Neutrophil (primary cell): ENCODE measurements around the gene ZBTB47.

Experiments used
- H3K27ac ChIP-seq: fragments of 200-600 bp; sonication (generic); 2 replicates; pipeline ENCODE4 v1.5.1; 2016; ENCODE audit warnings: mild to moderate bottlenecking, moderate library complexity
- H3K27me3 ChIP-seq: fragments of 200-600 bp; sonication (generic); 2 replicates; pipeline ENCODE4 v1.6.0; 2016; ENCODE audit warnings: mild to moderate bottlenecking
- H3K36me3 ChIP-seq: fragments of 200-600 bp; sonication (generic); 2 replicates; pipeline ENCODE4 v1.5.1; 2017
- H3K4me1 ChIP-seq, 2 experiments: fragments of 200-600 bp in 1 of 2; sonication (generic) in 1 of 2; 1 replicate in 1 of 2; 2 replicates in 1 of 2; pipeline versions ENCODE4 v1.5.1 to v1.6.1; 2013 to 2016; ENCODE audit warnings: low read depth in 1 of 2, low read length in 1 of 2, mild to moderate bottlenecking in 1 of 2, moderate library complexity in 1 of 2; ENCODE audit not compliant: control insufficient read depth in 1 of 2, insufficient read depth in 1 of 2
- H3K4me3 ChIP-seq, 2 experiments: fragments of 200-600 bp in 1 of 2; sonication (generic) in 1 of 2; 1 replicate in 1 of 2; 2 replicates in 1 of 2; pipeline ENCODE4 v1.5.1; 2013 to 2016; ENCODE audit warnings: low read depth in 1 of 2, low read length in 1 of 2, mild to moderate bottlenecking in 1 of 2, moderate library complexity in 1 of 2
- H3K9me3 ChIP-seq: fragments of 200-600 bp; sonication (generic); 2 replicates; pipeline ENCODE4 v1.5.1; 2016
- TF ChIP-seq, protein P1 (sequence below): fragments of 200-600 bp; sonication (generic); IDR thresholded peaks from 2 replicates; pipeline ENCODE4 v1.5.1; 2016; ENCODE audit warnings: antibody characterized with exemption

Gene ZBTB47

DNA sequence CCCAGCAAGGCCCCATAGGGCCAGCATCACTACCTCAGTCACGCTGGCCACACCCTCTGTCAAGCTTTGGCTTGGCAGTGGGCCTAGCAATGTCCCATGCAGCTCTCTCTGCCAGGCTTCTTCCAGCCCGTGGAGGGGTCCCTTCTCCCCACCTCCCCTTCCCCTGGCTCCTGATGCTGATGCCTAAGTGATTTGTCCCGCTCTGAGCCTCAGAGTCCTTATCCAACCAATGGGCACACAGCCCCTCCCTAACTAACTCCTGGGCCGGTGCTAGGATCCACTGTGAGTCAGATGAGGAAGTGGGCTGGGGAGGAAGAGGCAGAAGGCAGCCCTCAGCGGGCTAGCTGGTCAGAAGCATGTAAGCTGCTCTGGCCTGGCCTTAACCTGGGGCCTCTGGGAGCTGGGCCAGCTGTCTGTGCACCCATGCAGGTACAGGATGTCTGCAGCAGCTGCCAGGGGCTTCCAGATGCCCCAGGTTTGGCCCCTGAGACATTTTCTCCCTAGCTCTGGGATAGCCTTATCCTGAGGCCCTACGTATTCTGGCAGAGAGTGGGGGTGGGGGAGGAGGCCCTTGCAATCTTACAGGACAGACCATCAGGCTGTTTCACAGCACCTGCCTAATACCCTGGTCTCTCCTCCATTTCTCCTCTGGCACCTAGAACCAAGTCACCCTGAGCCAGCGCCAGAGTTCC is 740 bp upstream of the ZBTB47 start:
- TF ChIP-seq, protein P1, sequence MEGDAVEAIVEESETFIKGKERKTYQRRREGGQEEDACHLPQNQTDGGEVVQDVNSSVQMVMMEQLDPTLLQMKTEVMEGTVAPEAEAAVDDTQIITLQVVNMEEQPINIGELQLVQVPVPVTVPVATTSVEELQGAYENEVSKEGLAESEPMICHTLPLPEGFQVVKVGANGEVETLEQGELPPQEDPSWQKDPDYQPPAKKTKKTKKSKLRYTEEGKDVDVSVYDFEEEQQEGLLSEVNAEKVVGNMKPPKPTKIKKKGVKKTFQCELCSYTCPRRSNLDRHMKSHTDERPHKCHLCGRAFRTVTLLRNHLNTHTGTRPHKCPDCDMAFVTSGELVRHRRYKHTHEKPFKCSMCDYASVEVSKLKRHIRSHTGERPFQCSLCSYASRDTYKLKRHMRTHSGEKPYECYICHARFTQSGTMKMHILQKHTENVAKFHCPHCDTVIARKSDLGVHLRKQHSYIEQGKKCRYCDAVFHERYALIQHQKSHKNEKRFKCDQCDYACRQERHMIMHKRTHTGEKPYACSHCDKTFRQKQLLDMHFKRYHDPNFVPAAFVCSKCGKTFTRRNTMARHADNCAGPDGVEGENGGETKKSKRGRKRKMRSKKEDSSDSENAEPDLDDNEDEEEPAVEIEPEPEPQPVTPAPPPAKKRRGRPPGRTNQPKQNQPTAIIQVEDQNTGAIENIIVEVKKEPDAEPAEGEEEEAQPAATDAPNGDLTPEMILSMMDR: no peak
- no peaks in the 10 kb centered on the region for H3K9me3 ChIP-seq
- H3K27ac ChIP-seq: peak overlapping the region; percentile 91
- H3K27me3 ChIP-seq: no peaks in the 10 kb centered on the region
- H3K4me3 ChIP-seq: peak overlapping the region; percentile 78 to 79
- H3K4me1 ChIP-seq: peaks cover 68 to 70% of the 10 kb centered on the region in 2 experiments
- no peaks in the 10 kb centered on the region for H3K36me3 ChIP-seq

DNA sequence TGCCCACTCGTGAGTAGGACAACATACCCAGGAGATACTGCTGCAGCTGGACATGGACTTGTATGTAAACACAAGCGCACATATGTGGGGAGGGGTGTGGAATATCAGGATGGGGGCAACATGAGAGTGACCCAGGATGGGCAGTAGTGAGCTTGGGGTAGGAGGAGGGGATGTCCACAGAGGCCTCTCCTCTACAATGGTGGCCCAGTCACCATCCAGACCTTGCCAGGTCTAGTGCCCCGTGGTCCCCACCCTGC is 266 bp upstream of the ZBTB47 start:
- TF ChIP-seq, protein P1: no peak
- Histone ChIP-seq H3K9me3 (no peaks in the 10 kb centered on the region), H3K4me1 (peaks cover 64 to 66% of the 10 kb centered on the region in 2 experiments), H3K27me3 (no peaks in the 10 kb centered on the region), H3K27ac (peak overlapping the region; percentile 91), H3K4me3 (peak overlapping the region; percentile 78 to 79), H3K36me3 (no peaks in the 10 kb centered on the region)

DNA sequence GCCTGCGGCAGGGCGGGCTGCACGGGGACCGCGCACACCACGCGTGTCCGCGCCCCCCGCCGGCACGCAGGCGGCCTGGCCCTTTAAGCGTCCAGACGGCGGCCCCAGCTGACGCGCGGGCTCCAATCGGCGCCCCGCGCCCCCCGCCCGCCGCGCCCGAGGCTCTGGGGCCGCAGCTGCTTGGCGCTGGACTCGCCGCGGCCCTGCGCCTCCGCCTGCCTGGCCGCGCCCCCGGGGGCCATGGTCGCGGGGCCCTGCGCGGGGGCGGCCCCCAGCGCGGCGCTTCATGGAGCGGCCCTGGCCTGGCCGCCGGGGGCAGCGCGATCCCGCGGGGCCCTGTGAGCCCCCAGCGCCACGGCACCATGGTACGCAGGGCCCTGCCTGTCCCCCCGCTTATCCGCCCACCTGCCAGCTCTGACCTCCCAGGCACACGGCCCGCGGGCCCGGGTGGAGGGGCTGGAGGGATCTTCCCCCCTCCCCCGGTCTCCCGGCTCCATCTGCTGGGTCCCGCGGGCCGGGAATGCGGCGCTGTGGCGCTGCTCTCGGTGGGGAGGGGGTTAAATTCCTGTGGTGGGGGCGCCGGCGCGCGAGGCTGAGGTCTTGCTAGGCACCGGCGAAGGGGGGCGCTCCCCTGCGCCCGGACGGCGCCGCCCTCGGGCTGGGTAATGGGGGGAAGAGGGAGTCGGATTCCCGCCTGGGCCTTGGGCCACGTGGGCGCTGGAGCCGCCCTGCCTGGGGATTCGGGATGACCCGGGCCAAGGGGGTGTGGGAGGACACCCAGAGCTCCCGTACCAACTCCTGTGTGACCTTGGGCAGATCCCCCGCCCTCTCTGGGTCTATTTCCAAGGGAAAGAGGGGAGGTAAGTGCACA is 1.1 kb downstream of the ZBTB47 start:
- peak overlapping the region; percentile 78 to 79 for H3K4me3 ChIP-seq
- no peaks in the 10 kb centered on the region for H3K27me3 ChIP-seq
- TF ChIP-seq, protein P1: no peak
- peaks cover 60 to 64% of the 10 kb centered on the region in 2 experiments for H3K4me1 ChIP-seq
- no peaks in the 10 kb centered on the region for H3K9me3 ChIP-seq
- H3K36me3 ChIP-seq: no peaks in the 10 kb centered on the region
- H3K27ac ChIP-seq: peak overlapping the region; percentile 91

DNA sequence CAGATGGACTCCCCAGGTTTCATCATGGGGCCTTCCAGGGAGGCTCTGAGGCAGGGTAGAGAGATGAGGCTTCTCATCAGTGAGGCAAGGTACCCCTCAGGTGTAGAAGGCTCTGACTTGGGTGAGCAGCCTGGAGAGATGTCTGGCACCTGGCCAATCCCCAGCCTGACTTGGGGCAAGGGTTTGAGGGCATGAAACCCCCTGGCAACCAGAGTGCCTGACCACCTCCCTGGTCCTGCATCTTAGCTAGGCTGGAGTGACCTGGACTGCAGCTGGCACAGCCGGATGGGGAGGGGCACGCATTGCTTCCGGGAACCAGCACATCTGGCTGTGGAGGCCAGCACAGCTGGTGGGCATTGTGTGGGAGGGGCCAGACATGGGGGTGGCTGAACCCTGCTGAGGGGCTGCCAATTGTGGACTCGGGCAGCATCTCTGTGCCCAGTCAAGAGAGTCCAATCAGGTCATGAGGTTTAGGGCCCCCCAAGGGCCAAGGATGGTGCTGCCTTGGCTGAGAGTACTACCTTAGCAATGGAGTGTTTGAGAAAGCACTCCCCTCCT is 1.9 kb downstream of the ZBTB47 start:
- TF ChIP-seq, protein P1: no peak
- Histone ChIP-seq H3K27me3 (no peaks in the 10 kb centered on the region), H3K36me3 (no peaks in the 10 kb centered on the region), H3K9me3 (no peaks in the 10 kb centered on the region), H3K4me3 (peak overlapping the region in 1 of 2 experiments; percentile 79), H3K27ac (peak overlapping the region; percentile 35), H3K4me1 (peaks cover 57 to 62% of the 10 kb centered on the region in 2 experiments)

DNA sequence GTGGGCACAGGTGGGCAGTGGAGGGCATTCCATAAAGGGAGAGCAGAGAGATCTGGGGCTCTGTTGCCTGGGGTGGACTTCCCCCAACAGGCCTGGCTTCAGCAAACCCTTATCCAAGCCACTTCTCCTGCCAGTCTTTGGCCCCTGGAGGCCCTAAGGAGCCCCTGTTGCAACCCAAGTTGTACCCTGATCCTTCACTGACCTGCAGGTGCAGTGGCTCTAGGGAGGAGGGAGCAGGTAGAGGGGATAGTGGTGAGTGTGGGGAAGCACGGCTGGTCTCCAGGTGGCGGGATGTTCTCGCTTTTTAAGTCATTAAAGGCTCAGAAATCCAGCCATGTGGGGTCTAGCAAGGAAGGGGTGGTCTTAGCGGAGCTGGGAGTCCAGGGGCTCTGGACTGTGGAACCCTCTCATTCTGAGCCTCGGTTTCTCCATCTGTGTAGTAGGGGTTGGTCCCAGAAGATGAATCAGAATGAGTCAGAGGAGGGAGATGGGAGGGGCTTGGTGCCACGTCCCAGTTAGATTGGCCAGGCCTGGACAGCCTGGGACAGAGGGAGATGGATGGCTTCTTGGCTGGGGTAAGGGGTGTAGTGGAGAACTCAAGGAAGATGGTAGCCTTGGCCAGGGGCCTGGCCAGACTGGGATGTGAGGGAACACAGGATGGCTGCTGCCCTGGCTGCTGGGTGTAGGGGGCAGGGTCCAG is 2.6 kb downstream of the ZBTB47 start:
- Histone ChIP-seq H3K9me3 (no peaks in the 10 kb centered on the region), H3K36me3 (no peaks in the 10 kb centered on the region), H3K4me3 (no peak overlapping the region), H3K4me1 (peaks cover 49 to 54% of the 10 kb centered on the region in 2 experiments), H3K27me3 (no peaks in the 10 kb centered on the region), H3K27ac (peak overlapping the region; percentile 76)
- TF ChIP-seq, protein P1: no peak
